ENCODE data around the gene AHI1.

GRCh38 chr6:135258970-135259369 lies 238.6 kb downstream of the AHI1 start:
- no peak for TF ChIP-seq CTCF (tag by site-specific recombination; IDR thresholded peaks at IDR 0.05)
- no peak for TF ChIP-seq ZNF707 (tag by site-specific recombination; IDR thresholded peaks at IDR 0.05)
- TF ChIP-seq ZNF133 (tag by site-specific recombination; IDR thresholded peaks at IDR 0.05), result no peak
- TF ChIP-seq ZNF521 (tag by site-specific recombination; IDR thresholded peaks at IDR 0.05), result no peak
- TF ChIP-seq ZNF174 (tag by site-specific recombination; IDR thresholded peaks at IDR 0.05), result no peak
- no peak for TF ChIP-seq PBX3 (CRISPR knock-in tag; IDR thresholded peaks at IDR 0.05)
- no peak for TF ChIP-seq TCF7L2 (IDR thresholded peaks at IDR 0.05; ENCODE audit: borderline replicate concordance, low read depth, low read length)

All from HEK293 (cell line).